Measurements from ENCODE around the gene WDHD1.
"Not testable (repeated sequence)": the region's sequence is repeated elsewhere in the genome, so short reads cannot be mapped to it uniquely, and the experiment has no call there.

The WDHD1 gene

DNA sequence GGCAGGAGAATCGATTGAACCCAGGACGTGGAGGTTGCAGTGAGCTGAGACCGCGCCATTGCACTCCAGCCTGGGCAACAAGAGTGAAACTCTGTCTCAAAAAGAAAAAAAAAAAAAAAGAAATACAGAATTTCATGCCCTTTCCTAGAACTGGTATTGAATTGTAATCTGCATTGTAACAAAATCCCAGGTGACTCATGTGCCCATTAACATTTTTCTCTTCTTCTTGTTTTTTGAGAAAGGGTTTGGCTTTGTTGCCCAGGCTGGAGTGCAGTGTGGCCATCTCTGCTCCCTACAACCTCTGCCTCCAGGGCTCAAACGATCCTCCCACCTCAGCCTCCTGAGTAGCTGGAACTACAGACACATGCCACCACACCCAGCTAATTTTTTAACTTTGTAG lies 100.3 kb downstream of the WDHD1 start:
- peak in 1 of 42 donors; percentile 18 for DNase-seq
- intact Hi-C loops (cut with DNase I): not testable (repeated sequence)

DNA sequence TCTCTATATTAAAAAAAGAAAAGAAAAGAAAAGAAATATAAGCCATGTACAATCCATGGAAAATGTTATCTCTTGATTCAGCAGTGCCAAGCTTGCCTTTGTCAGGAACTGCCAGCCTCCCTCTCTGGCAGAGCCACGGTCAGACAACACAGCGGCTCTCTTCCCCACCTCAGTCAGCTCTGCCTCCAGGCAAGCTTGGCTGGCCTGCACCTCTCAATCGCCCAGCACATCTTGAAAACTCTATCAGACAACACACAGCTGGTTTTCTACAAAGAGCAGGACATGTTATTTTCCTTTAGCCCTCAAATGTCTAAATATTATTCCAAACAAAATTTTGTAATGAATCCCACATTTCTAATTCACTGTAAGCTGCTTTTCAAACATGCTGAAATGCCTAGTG lies 104.3 kb downstream of the WDHD1 start:
- intact Hi-C loops (cut with DNase I): no loop called here
- DNase-seq: no peak

DNA sequence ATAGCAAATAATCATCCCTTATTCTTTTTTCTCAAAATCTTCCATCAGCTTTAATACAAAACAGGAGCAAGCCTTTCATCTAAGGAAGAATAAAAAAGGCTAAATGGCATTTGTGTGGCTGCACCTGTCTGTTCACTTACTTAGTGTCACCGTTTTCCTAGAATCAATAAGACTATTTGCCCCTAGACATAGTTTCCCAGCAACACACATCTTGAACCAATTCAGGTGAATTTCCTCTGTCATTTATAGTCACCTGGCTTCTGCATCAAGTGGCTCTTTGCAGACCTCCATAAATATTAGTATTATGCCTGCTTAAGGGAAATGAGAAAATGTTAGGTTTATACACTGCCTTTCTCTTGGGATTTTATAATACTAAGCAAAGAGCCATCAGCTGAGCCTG lies 106.8 kb downstream of the WDHD1 start:
- no peak for DNase-seq
- intact Hi-C loops (cut with DNase I): no loop called here

DNA sequence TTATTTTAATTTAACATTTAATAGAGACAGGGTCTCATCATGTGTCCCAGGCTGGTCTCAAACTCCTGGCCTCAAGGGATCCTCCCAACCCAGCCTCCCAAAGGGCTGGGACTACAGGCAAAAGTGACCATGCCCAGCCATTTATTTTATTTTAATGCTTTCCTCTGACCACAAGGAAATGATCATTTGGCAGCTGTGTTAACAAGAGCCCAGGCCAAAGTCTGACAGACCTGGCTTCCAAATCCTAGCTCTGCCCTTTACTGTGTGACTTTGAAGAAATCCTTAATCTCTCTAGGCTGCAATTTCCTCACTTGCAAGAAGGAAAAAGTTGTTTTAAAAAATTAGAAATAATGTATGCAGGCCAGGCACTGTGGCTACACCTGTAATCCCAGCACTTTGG lies 107.6 kb downstream of the WDHD1 start:
- intact Hi-C loops (cut with DNase I): no loop called here
- no peak for DNase-seq

DNA sequence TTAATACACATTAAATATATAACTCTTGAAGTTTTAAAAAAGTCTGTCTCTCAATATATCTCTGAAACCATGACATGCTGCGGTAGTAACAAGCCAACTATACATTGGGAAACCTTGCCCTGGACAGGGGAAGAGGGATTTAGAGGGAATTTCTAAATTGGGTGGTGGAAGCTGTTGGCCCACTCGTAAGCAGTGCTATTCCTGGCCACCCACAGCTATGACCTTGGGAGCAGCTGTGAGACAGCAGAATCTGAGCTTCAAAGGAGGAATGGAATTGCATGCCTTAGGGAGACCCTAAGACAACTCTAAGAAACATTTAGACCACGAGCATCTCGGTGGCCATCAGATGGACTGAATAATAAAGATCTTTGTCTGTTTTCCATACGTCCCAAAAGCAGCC lies 108.5 kb downstream of the WDHD1 start:
- no peak for DNase-seq
- intact Hi-C loops (cut with DNase I): no loop called here

DNA sequence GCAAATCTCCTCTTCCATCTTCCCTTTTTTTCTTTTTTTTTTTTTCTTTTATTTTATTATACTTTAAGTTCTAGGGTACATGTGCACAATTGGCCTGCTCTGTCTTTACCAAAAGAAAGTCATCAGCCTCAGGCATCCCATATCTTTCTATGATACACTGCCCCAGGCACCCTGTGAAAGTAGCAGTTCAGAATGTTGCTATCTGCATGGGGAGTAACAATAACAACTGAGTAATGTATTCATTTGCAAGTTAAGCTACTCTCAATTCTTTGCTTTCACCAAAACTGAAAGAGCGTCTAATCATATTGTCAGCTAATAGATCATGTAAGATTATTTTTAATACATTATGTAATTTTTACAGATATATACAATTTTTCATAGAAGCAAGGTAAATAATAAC lies 110.8 kb downstream of the WDHD1 start:
- intact Hi-C loops (cut with DNase I): no loop called here
- no peak for DNase-seq

DNA sequence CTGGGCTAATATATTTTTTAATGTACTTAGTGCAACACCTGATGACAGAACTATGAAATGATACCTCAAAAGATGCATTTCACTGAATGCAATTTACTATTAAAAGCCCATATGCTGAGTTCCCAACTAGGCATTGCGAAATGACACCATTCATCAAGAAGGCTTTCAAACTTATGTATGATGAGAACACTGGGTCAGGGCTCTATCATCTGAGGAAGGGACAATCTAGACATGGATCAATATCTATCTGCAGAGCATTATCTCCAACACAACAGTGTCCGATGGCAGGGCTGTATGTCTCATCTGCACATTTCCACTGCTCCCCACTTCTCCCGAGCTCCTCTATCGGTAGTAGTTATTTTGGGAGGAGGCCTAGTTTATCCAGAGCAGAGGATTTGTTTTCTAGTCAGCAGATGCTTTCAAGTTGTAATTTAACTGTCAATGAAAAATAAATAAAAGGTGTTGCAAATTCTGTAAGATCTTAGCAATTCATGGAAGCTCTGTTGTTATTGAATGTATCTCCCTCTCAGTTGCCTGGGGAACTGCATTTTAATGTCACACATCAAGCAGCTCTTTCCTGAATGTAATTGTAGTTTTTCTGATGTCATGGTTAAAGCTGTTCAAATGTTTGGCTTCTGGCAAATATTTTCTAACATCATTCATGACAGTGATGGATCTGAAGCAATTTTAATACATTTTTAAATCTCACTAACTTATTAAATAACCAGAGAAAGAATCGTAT lies 116.9 kb downstream of the WDHD1 start:
- intact Hi-C loops (cut with DNase I): no loop called here
- DNase-seq: no peak

DNA sequence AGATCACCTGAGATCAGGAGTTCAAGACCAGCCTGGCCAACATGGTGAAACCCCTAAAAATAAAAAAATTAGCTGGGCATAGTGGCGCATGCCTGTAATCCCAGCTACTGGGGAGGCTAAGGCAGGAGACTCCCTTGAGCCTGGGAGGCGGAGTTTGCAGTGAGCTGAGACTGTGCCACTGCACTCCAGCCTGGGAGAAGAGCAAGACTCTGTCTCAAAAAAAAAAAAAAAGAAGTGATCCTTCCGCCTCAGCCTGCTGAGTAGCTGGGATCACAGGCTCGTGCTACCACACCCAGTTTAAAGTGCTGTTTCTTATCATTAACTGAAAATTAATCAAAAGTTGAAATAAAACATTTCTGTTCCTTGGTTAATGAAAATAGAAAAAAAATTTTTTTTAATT lies 117.9 kb downstream of the WDHD1 start:
- DNase-seq; intact Hi-C loops (cut with DNase I): not testable (repeated sequence)

DNA sequence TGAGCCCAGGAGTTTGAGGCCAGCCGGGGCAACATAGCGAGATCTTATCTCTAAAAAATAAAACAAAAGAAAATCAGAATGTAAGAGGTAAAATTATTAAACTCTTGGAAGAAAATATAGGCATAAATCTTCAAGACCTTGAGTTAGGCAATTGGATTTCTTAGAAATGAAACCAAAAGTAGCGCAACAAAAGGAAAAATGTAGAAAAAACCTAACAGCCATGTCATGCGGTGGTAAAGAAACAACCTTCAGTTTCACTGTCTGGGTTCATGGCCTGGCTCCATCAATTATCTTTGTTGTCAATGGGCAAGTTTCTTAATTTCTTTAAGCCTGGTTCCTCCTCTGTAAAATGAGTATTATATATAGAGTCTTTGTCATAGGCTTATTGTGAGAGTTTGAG lies 118.7 kb downstream of the WDHD1 start:
- intact Hi-C loops (cut with DNase I): no loop called here

DNA sequence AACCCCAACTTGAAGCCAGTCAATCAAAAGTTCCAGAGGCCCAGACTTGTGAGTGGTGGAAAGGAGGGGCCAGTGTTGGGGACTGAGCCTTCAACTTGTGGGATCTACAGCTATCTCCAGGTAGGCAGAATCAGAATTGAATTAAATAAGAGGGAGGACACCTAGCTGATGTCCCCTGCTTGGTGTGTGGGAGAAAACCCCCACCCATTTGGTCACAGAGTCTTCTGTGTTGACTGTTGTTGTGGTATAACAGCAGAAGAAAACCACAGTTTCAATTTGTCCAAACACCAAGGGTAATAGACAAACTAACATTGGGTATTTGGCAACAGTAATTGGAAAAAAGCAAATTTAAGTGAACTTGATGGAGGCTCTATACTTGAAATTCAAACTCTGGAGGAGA lies 120.8 kb downstream of the WDHD1 start:
- DNase-seq: no peak
- intact Hi-C loops (cut with DNase I): no loop called here

More for the DNA sequence above, 118.7 kb downstream of the WDHD1 start:
- DNase-seq: no peak

DNA sequence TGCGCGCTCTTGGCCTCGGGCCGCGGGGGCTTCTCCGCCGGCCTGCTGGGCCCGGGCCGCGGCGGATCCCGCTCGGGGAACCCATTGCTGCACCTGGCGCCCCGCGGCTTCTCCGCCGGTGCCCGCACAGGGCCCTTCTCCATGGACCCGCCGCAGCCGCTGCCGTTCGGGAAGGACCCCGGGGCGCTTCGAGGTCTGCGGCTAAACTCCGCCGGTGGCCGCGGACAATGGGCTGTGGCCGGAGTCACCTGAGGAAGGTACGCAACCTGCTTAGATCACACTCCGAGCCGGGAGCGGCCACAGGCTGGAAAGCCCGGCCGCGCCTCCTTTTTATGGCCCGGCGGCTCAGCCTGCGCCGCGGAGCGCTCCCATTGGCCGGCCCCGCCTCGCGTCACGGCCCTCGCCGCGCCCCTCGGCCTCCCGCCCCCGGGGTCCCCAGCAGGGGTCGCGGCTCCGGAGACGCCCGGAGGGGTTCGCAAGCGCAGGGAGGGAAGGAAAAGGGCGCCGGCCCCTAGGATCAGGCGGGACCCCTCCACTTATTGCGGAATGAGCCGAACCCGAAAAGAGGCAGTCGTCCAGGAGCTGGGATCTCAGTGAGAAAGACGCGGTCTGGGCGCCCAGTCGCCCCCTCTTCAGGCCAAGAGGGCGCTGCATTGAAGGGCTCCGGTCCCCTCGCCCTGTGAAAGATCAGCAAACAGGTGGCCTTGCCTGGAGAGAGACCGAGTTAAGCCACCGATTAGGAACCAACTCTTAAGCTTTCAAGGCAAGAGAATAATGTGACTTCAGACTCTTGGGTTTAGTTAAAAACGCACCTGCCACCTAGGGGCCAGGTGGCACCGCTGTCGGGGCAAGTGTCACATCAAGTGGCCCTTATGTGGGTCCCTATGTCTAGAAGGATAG lies 124.1 kb downstream of the WDHD1 start, which contains the start of gene GCH1:
GCH1 (minus strand) TSS at position 306 of the 900 bp plus-strand sequence; CDS start at position 143, 163 bp downstream.
- DNase-seq: peak; percentile 22 to 83 (median 66)
- intact Hi-C loops (cut with DNase I): no loop called here

DNA sequence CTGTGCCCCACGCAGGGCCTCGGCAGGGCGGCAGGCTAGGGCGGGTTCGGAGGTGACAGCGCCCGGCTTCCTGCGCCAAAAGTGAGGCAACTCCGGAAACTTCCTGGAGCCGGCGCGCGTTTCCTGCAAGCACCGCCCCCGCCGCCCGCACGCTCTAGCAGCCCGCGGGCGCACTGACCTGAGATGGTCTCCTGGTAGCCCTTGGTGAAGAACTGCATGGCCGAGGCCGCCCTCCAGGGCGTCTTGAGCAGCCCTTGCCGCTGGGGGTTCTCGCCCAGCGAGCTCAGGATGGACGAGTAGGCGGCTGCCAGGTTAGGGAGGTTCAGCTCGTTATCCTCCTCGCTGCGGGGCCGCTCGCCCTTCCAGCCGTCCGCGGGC lies 124.8 kb downstream of the WDHD1 start:
- peak in 39 of 42 donors; percentile 15 to 72 (median 45) for DNase-seq
- intact Hi-C loops (cut with DNase I): no loop called here

DNA sequence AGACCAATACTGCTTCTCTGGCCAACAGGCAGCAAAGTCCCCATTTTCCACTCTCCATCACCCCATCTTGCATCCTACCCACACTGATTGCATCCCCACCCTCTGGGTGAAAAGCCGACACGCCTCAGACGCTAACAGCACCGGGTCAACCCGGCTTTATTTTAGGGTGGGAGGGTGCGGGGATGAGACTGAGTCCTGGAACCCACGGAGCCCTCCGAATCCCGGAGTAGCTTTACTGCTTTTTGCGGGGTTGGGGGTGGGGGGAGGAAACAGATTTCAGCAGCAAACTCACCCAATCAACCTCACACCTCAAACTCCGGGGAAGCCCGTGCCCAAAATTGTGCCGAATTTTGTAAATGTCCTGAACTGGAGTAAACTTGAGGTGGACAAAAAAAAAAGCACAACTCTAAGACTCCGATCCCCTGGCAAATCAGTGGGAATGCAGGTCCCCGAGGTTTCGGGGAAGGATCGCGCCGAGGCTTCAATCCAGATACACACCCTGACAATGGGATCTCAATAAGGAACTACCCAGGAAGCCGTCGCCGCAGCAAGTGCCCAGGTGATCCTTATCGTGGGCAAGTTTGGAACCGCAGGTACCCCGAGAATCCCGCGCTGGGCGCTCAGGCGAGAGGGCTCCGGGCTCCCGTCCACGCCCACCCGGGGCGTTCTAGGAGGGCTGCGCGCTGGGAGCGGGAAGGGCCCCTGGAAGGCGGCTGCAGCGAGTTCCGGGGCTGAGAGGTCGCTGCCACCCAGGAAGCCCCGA lies 125.3 kb downstream of the WDHD1 start:
- peak in 29 of 42 donors; percentile 6 to 64 (median 28) for DNase-seq
- intact Hi-C loops (cut with DNase I): no loop called here

DNA sequence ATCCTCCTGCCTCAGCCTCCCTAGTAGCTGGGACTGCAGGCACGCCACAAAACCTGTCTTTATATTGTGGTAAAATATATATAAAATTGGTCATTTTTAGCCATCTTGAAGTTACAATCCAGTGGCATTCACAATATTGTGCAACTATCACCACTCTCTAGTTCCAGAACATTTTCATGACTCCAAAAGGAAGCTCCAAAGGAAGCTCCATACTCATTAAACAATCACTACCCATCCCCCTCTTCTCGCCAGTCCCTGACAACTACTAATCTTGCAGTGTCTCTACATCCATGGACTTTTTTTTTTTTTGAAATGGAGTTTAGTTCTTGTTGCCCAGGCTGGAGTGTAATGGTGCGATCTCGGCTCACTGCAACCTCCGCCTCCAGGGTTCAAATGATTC lies 127.3 kb downstream of the WDHD1 start:
- peak in 1 of 42 donors; percentile 11 for DNase-seq
- intact Hi-C loops (cut with DNase I): no loop called here

DNA sequence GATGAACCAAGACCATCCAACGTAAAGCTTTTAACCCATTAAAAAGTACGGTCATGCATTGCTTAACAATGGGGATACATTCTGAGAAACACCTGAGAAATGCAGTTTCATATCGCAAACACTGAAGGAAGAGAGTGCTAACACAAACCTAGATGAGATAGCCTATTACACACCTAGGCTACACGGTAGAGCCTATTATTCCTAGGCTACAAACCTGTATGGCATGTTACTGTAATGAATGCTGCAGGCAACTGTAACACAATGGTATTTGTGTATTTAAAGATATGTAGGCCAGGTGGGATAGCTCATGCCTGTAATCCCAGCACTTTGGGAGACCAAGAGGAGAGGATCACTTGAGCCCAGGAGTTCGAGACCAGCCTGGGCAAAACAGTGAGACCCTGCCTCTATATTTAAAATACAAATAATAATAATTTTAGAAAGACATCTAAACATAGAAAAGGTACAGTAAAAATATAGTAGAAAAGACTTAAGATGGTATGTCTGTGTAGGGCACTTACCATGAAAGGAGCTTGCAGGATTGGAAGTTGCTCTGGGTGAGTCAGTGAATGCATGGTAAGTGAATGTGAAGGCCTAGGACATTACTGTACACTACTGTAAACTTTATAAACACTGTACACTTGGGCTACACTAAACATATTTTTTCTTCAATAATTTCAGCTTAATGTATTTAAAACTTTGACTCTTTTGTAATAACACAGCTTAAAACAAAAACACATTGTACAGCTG lies 128.9 kb downstream of the WDHD1 start:
- intact Hi-C loops (cut with DNase I); DNase-seq: not testable (repeated sequence)

DNA sequence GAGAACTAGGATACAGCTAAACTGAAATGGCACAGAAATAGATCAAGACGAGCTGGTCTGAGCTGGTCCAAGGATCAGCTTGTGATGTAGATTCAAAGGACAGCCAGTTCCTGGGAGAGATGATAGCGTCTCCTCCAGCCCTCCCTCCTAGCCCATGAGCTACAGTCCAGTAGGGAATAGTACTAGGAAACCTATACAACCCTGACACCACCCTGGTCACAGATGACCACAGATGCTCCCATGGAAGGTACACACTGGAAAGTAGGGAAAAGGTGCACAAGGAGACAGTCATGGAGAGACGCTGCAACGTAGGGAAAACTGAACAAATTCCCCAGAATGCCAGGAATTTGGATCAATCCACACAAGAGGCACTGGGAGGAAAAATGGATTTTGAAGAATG lies 131.2 kb downstream of the WDHD1 start:
- DNase-seq: peak in 1 of 42 donors; percentile 28
- intact Hi-C loops (cut with DNase I): no loop called here

DNA sequence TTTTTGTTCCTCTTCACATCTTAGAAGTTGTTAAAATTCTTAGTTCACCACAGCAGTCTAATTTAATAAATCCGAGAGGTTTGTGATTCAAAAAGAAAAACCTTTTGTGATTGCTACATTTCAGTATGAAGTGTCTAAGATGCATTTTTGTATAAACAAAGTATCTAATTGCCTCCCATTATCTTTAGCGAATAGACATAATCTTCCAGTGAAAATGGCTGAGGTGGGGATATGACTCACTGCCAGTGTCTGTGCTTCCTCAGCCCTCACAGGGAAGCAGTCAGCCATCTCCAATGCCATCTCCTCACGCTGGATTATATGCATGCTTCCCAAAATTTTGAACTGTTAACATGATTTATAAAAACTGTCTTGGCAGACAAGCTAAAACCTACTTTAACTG lies 131.9 kb downstream of the WDHD1 start:
- DNase-seq: peak in 12 of 42 donors; percentile 14 to 60 (median 36)
- intact Hi-C loops (cut with DNase I): no loop called here

DNA sequence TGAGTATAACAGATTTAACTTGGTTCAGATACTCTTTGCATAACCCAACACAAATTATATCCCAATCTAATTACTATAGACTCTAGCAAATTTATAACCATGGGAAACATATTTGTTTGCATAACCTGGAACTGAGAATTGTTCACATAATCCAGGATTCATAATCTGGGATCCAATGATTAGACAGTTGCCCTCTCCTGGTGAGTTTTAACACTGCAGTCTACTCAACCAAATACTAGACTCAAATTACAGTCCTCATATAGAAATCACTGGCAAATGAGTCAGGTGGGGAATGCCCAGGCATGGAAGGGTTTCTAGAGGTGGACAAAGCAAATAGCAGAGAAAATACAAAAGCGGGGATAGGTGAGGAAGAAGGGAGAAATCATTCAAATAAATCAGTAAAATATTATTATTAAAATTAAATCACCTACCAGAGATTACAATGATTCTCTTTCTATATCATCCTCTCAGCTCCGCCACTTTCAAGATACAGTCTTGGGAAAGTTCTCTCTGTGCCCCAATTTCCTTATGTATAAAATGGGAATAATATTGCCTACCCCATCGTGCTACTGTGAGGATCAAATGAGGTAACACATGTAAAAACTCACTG lies 133.6 kb downstream of the WDHD1 start:
- DNase-seq: peak in 6 of 42 donors; percentile 26 to 53 (median 33)
- intact Hi-C loops (cut with DNase I): no loop called here

All from head of caudate nucleus (tissue), 42 donors.